HepG2 (cell line): ENCODE measurements around the gene LST1. TPM values are rescaled to one million over a fixed set of nuclear protein-coding genes. Genes with fewer than 3 reads are reported as not detected.

ENCODE experiments used
- ATF7 ChIP-seq, 2 experiments: fragments of 450-650 bp in 1 of 2; sonication (generic) in 1 of 2; formaldehyde crosslinking in 1 of 2; IDR thresholded peaks; 2 replicates each; pipeline versions ENCODE4 v1.4.0 to v1.6.1; 2016 to 2020; ENCODE audit warnings: antibody characterized with exemption in 1 of 2, mild to moderate bottlenecking in 1 of 2, missing genetic modification reagents in 1 of 2
- BRCA1 ChIP-seq: sonication (generic); formaldehyde crosslinking; IDR thresholded peaks from 2 replicates; pipeline ENCODE4 v1.4.0; 2020; ENCODE audit warnings: missing genetic modification reagents
- CHD4 ChIP-seq: fragments of 200-600 bp; sonication (generic); IDR thresholded peaks from 2 replicates; pipeline ENCODE4 v1.7.0; 2017; ENCODE audit warnings: mild to moderate bottlenecking, low read length, borderline replicate concordance
- DMTF1 ChIP-seq: sonication (generic); formaldehyde crosslinking; IDR thresholded peaks from 2 replicates; pipeline ENCODE4 v1.4.0; 2020; ENCODE audit warnings: mild to moderate bottlenecking, missing genetic modification reagents
- EZH2 ChIP-seq: conservative IDR thresholded peaks from 2 replicates; pipeline ENCODE4 v1.6.1; 2012; ENCODE audit warnings: mild to moderate bottlenecking, low read depth, low read length, moderate library complexity
- GATAD1 ChIP-seq: IDR thresholded peaks from 2 replicates; pipeline ENCODE4 v1.6.1; 2016; ENCODE audit warnings: missing genetic modification reagents, missing compliant biosample characterization
- HNRNPL ChIP-seq: fragments of 200-400 bp; formaldehyde crosslinking; IDR thresholded peaks from 2 replicates; pipeline ENCODE4 v1.6.1; 2017; ENCODE audit warnings: mild to moderate bottlenecking, low read depth, low read length
- KMT2B ChIP-seq: IDR thresholded peaks from 2 replicates; pipeline ENCODE4 v1.6.1; 2016; ENCODE audit warnings: missing genetic modification reagents, missing compliant biosample characterization
- MED13 ChIP-seq: sonication (generic); formaldehyde crosslinking; IDR thresholded peaks from 2 replicates; pipeline ENCODE4 v1.5.0; 2020; ENCODE audit warnings: missing genetic modification reagents
- MTA3 ChIP-seq: sonication (generic); formaldehyde crosslinking; IDR thresholded peaks from 2 replicates; pipeline ENCODE4 v1.4.0; 2020; ENCODE audit warnings: missing genetic modification reagents
- MXD4 ChIP-seq: IDR thresholded peaks from 2 replicates; pipeline ENCODE4 v1.6.1; 2016; ENCODE audit warnings: mild to moderate bottlenecking, missing biosample characterization, missing genetic modification reagents
- NKX3-1 ChIP-seq: sonication (generic); formaldehyde crosslinking; IDR thresholded peaks from 2 replicates; pipeline ENCODE4 v1.5.0; 2020; ENCODE audit warnings: missing genetic modification reagents
- PAF1 ChIP-seq: IDR thresholded peaks from 2 replicates; pipeline ENCODE4 v1.6.1; 2016; ENCODE audit warnings: missing genetic modification reagents, missing compliant biosample characterization
- SMC3 ChIP-seq: IDR thresholded peaks from 2 replicates; pipeline ENCODE4 v1.6.1; 2011; ENCODE audit warnings: low read length, improper control_type of control experiment
- TBL1XR1 ChIP-seq: fragments of 150-350 bp; IDR thresholded peaks from 2 replicates; pipeline ENCODE4 v1.6.1; 2014; ENCODE audit warnings: borderline replicate concordance, low read length; ENCODE audit not compliant: partially characterized antibody
- TCF7 ChIP-seq: sonication (generic); IDR thresholded peaks from 2 replicates; pipeline ENCODE4 v1.6.1; 2016; ENCODE audit warnings: antibody characterized with exemption, low read depth
- TGIF2 ChIP-seq: IDR thresholded peaks from 2 replicates; pipeline ENCODE4 v1.6.1; 2016; ENCODE audit warnings: control low read depth, missing compliant biosample characterization
- U2AF1 ChIP-seq: fragments of 200-400 bp; formaldehyde crosslinking; optimal IDR thresholded peaks from 2 replicates; pipeline ENCODE3; 2017; ENCODE audit warnings: mild to moderate bottlenecking, low read depth, low read length
- ZBTB46 ChIP-seq: sonication (generic); formaldehyde crosslinking; IDR thresholded peaks from 2 replicates; pipeline ENCODE4 v1.4.0; 2020; ENCODE audit warnings: mild to moderate bottlenecking, missing genetic modification reagents, borderline replicate concordance
- ZMYM2 ChIP-seq: sonication (generic); formaldehyde crosslinking; IDR thresholded peaks from 2 replicates; pipeline ENCODE4 v1.8.0; 2022; ENCODE audit warnings: mild to moderate bottlenecking, missing genetic modification reagents
- ZNF253 ChIP-seq: sonication (generic); formaldehyde crosslinking; IDR thresholded peaks from 2 replicates; pipeline ENCODE4 v1.8.0; 2022; ENCODE audit warnings: mild to moderate bottlenecking, missing genetic modification reagents, borderline replicate concordance
- ZNF292 ChIP-seq: sonication (generic); formaldehyde crosslinking; IDR thresholded peaks from 2 replicates; pipeline ENCODE4 v1.8.1; 2022; ENCODE audit warnings: mild to moderate bottlenecking, low read depth, missing genetic modification reagents, borderline replicate concordance
- ZNF530 ChIP-seq: sonication (generic); formaldehyde crosslinking; IDR thresholded peaks from 2 replicates; pipeline ENCODE4 v1.5.0; 2020; ENCODE audit warnings: low read depth, mild to moderate bottlenecking, missing genetic modification reagents
- ZNF678 ChIP-seq: sonication (generic); formaldehyde crosslinking; IDR thresholded peaks from 2 replicates; pipeline ENCODE4 v1.4.0; 2020; ENCODE audit warnings: mild to moderate bottlenecking, missing genetic modification reagents
- ZNF704 ChIP-seq: sonication (generic); formaldehyde crosslinking; IDR thresholded peaks from 2 replicates; pipeline ENCODE4 v1.8.1; 2023; ENCODE audit warnings: mild to moderate bottlenecking, inconsistent platforms, moderate library complexity, missing genetic modification reagents, borderline replicate concordance
- ZSCAN9 ChIP-seq: IDR thresholded peaks from 2 replicates; pipeline ENCODE4 v1.6.1; 2016; ENCODE audit warnings: borderline replicate concordance
- polyA plus RNA-seq, 8 experiments: library from polyadenylated mRNA; depleted of rRNA in 3 of 8; stranded (reverse) in 7 of 8; unstranded in 1 of 8; fragments of >200 nt; fragmentation: Illumina TruSeq in 4 of 8; extraction: Trizol in 4 of 8; gene quantifications; 2 replicates each; pipeline versions ENCODE4 v1.2.1 to v1.2.3, GENCODE V29; 2011 to 2016; ENCODE audit warnings: low read depth in 4 of 8, missing spikeins in 1 of 8, mixed read lengths in 1 of 8; ENCODE audit not compliant: insufficient read depth in 1 of 8
- total RNA-seq, 5 experiments: library from RNA; depleted of rRNA; stranded (reverse); fragments of >200 nt; fragmentation: Illumina TruSeq; extraction: Trizol; gene quantifications; 2 replicates each; pipeline ENCODE4 v1.2.3, GENCODE V29; 2016; ENCODE audit warnings: low read depth in 1 of 5

Gene LST1
- total and polyA plus RNA-seq, 2 of the 13 experiments (the other 11 are each of a cell fraction or from before 2014, with no cell fraction given) = not detected

GRCh38 chr6:31546958-31547726 lies 38.9 kb upstream of the LST1 start, which contains the start of gene NFKBIL1 (continued):
- TF ChIP-seq DMTF1 (CRISPR knock-in tag) (0 out of 2 replicates have a peak, but pooled peaks have one; percentile 29), BRCA1 (CRISPR knock-in tag) (no peak), MXD4 (CRISPR knock-in tag) (0 out of 2 replicates have a peak, but pooled peaks have one; percentile 16), ZBTB46 (CRISPR knock-in tag) (no peak), TGIF2 (CRISPR knock-in tag) (0 out of 2 replicates have a peak, but pooled peaks have one; percentile 22), CHD4 (no peak), MTA3 (CRISPR knock-in tag) (no peak), ZMYM2 (CRISPR knock-in tag) (0 out of 2 replicates have a peak, but pooled peaks have one; percentile 41), ZNF704 (CRISPR knock-in tag) (no peak), GATAD1 (CRISPR knock-in tag) (peak; percentile 94), ATF7 (IDR thresholded peaks at IDR 0.05) (no peak), ATF7 (CRISPR knock-in tag; IDR thresholded peaks at IDR 0.05) (no peak), ZNF530 (CRISPR knock-in tag) (no peak), NKX3-1 (no peak), SMC3 (no peak), TBL1XR1 (no peak), HNRNPL (no peak), ZNF253 (CRISPR knock-in tag) (no peak), ZNF292 (no peak), PAF1 (CRISPR knock-in tag) (no peak), EZH2 (no peak), U2AF1 (peak; percentile 27), ZNF678 (no peak), TCF7 (no peak), KMT2B (CRISPR knock-in tag) (peak; percentile 80), ZSCAN9 (CRISPR knock-in tag) (peak; percentile 63; the same call in 1 of the 2 replicates), MED13 (no peak)
